Left forelimb (tissue), 1 donor: Measurements from ENCODE around the gene JAG2.

Experiments
- DNase-seq: peaks from one replicate; pipeline ENCODE4 v3.0.0-alpha.2; 2018; ENCODE audit warnings: low spot score

The JAG2 gene

DNA sequence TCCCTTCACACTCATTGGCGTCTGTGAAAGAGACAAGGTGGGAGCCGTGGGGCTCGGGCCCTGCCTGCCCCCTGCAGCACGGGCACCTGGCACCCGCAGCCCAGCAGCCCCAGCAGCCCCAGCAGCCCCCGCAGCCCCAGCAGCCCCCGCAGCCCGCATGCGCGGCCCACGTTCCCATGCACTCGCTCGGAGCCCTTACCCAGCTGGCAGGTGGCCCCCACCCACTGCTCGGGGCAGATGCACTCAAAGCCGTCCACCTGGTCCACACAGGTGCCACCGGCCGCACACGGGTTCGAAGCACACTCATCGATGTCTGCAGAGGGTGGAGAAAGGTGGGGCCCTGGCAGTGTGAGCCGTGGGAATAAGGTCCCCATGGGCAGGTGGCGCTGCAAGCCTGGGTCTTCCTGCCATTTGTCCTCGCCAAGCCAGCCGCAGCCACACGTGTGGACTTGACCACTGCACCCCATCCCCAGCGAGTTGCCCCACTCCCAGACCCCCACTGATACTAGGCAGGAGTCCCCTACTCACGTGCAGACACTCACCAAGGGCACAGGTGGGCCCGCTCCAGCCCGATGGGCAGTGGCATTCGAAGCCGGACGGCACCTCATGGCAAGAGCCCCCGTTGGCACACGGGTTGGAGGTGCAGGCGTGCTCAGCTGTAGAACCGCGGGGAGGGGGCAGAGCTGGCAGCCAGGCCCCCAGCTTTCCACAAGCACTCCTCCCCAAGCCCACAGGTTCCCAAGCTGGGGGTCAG, 17.3 kb downstream of the JAG2 start:
- no peak for DNase-seq

DNA sequence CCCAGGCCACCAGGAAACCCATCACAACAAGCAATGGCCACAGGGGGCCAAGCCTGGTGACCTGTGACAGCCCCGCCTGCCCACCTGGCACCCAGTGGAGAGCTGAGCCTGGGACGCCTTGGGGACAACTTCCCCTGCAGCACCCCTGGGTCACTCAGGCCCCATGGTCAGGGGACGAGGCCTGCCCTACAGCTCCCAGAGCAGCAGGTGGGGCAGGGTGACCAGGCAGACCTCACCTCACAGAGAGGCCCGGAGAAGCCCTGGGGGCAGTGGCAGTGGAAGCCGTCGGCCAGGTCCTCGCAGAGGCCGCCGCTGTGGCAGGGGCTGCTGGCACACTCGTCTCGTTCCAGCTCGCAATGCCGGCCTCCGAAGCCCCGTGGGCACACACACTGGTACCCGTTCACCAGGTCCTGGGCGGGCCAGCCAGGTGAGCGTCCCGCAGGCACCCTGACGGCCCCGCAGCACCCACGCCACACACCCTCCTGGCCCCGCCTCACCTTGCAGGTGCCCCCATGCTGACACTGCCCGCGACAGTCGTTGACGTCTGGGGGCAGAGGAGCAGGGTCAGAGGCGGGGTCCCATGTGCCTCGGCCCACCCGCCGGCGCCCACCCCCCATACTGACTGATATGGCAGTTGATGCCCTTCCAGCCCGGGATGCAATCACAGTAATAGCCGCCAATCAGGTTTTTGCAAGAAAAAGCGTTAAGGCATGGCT, 18.1 kb downstream of the JAG2 start:
- DNase-seq = no peak

DNA sequence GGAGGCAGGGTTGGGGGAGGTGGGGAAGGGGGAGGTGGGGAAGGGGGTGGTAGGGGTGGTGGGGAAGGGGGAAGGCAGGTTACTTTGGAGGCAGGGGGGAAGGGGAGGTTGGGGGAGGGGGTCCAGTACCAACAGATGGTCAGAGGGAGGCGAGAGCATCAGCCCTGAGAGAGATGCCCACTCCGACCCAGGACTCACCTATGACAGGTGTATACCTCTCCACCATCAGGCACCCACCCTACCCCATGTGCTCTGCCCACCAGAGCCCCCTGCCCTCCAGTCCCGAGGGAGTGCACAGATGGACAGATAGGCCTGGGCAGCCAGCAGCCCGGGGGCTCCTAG, 18.6 kb downstream of the JAG2 start:
- no peak for DNase-seq

DNA sequence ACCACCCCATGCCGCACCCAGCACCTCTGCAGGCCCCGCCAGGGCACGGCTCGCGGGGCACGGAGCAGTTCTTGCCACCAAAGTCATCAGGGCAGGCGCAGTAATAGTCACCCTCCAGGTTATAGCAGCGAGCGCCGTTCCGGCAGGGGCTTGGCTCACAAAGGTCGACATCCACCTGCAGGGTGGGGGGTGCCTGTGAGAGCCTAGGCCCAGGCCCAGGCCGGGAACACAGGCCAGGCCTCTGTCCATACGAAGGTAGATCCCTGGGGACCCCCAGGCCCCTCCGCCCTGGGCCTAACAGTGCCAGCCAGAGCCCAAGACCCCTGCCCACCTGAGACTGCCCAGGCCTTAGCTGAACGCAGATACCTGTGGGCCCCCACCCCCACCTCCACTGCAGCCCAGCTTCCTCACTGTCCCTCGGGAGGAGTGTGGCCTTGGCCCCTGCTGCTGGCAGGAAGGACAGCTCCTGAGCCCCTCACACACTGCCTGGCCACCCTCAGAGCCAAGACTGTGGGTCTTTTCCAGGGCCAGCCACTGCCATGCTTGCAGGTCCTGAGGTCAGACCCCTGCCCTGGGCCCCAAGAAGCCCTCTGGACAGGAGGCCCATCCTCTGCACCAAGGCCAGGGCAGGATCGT, 19.3 kb downstream of the JAG2 start:
- no peak for DNase-seq

DNA sequence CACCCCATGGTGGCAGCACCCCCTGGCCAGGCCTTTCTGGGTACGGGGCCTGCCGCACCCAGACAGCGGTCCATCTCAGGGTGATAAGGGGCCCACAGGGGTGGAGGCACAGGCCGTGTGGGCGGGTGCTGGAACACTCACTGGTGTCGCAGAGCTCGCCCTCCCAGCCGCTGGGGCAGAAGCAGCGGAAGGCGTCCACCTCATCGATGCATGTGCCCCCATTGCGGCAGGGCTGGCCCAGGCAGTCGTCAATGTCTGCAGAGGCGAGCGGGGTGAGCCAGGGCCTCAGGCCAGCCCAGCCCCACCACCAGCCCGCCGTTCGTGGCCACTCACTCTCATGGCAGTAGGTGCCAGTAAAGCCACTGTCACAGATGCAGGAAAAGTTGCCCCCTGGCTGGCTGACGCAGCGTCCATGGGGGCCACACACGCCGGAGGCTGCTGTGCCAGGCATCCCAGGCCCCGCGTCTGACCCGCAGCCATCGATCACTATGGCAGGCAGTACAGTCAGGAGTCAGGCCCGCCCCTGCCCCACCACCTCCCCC, 19.9 kb downstream of the JAG2 start:
- no peak for DNase-seq

DNA sequence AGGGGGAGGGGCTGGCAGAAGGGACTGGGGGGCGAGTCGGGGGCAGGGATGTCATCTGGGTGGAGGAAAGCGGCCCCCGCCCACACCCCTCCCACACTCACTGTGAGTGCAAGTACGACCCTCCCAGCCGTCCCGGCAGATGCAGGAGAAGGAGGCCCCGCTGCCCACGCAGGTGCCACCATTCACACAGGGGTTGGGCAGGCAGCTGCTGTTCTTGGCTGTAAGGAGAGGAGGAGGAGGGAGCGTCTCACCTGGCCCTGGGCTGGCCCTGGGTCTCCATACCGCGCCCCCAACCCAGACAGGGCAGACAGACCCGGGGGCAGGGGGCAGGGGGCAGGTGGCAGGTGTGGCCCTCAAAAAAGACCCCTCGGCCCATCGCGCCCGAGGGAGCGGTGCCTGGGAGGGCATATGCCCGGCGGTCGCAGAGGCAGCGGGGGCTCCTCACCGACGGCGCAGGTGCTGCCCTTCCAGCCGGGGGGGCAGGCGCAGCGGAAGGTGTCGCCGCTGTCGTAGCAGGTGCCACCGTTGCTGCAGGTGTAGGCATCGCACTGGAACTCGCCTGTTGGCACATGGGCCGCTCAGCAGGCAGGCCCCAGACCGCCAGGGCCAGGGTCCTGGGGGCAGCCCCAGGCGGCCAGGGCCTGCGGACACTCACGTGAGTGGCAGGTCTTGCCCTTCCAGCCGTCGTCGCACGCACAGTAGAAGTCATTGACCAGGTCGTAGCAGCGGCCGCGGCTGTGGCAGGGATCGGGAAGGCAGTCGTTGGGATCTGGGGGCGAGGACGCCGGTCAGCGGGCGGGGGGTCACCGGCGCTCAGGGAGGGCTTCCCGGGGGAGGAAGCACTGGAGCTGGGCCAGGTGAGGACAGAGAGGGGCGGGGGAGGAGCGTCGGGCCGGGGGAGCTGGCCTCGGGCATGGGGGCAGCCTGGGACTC, 20.6 kb downstream of the JAG2 start:
- DNase-seq = no peak

DNA sequence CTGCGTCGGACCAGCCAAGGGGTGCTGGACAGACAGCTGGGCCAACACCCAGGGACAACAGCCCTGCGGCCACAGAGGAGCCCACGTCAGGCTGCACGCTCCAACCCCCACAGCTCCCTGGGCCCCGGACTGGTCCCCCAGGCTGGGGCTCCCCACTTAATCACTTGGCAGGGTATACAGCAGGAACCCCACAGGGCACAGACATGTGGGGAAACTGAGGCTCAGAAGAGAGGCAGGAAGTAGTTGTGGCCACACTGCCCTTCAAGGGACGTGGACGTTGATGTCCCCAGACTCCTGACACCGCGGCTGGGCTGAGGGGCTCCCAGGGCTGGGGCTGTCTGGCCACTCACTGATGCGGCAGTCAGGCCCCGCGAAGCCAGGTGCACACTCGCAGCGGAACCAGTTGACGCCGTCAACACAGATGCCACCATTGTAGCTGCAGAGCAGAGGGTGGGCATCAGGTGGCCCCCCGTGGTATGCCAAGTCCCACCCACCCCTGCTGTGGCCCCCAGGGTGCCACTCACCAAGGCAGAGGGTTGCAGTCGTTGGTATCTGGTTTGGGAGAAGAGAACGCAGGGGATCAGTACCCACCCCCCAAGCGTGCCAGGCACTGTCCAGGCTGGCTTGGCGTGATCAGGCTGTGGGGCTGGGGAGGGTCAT, 21.5 kb downstream of the JAG2 start:
- DNase-seq = peak; percentile 59

DNA sequence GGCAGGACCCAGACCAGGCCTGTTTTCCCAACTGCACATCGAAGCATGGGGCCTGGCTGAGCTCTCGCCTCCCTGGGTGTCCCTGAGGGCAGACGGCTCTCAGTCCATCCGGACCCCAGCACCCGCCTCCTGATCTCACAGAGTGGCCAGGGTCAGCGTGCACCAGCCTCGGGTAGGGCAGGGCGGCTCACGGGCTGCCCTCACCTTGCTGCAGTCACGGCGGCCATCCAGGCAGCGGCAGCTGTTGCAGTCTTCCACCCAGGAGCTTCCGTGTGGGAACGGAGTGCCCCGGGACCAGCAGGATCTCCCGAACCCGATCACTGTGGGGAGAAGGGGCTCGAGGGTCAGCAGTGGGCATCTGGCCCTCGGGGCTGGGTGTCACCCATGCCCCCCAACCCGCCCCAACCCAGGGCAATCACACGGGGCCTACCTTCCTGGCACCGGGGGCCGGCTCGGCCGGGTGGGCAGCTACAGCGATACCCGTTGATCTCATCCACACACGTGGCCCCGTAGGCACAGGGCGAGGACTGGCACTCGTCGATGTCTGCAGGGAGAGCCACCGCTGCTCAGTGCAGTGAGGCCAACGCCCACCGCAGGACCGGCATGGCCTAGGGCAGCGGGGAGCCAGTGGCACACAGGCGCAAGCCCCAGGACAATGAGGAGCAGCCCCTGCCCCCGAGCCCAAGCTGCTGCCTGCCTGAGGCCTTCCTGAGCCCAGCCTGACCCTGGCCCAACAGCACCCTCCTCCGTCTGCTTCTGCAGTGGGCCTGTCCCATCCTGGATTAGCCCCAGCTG, 22.2 kb downstream of the JAG2 start:
- DNase-seq = peak; percentile 61

DNA sequence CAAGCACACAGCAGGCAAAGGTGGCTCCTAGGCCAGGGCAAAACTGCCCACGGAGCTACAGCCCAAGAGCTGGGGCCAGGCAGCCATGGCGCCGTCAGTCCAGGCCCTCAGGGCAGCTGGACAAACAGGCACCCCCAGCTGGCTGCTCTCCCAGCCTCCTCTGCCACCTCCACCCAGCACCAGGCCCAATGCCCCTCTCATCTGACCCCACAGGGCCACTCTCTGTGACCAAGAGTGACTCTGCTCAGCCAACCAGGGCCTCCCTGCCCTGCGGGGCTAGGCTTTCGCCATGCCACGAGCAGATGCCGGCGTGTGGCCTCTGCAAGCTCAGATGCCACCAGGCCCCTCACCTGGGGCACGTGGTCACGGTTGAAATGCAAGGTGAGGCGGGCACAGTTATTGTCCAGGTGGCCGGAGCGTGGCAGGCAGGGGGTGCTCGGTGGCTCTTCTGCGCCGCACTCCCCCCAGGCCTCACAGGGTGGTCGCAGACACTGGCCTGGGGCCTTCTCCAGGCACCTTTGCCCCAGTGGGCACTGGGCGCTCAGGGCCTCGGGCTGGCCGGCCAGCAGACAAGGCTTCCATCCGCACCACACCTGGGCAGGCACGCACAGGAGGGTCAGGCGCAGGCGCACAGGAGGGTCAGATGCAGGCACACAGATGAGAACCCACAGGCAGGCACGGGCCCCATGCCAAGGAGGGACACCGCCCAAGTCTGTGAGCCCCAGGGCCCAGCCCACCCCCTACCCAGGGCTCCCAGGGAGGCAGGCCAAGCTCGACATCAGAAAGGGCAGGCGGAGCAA, 23.0 kb downstream of the JAG2 start:
- peak; percentile 62 for DNase-seq

DNA sequence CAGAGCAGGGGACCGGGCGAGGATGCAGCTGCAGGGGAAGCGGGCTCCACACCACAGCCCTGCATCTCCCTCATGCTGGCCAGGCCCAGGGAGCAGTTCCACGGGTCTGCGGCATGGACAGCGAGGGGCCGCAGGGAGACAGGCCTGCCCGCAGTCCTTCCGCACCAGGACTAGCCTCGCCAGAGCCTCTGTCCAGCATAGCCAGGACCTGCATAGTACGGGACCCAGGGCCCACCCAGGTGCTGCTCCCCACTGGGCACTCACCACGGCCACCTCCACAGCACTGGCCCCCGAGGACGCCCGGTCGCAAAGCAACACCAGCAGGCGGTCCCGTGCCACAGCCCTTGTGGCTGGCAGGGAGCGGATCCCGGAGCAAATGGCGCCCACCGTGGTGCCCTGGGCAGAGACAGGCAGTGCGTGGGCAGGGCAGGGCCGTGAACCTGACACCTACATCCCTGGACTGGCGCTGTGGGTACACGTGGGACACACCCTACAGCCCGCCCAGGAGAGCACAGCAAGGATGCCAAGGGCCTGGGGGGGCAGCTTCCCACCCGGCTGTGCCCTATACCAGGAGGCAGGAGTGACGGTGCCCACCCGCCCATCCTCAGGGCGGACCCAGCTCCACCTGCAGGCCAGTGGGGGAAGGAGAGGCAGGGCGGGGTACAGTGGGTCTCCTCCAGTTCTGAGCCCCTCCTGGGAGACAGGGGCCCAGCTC, 23.8 kb downstream of the JAG2 start:
- peak; percentile 45 for DNase-seq

DNA sequence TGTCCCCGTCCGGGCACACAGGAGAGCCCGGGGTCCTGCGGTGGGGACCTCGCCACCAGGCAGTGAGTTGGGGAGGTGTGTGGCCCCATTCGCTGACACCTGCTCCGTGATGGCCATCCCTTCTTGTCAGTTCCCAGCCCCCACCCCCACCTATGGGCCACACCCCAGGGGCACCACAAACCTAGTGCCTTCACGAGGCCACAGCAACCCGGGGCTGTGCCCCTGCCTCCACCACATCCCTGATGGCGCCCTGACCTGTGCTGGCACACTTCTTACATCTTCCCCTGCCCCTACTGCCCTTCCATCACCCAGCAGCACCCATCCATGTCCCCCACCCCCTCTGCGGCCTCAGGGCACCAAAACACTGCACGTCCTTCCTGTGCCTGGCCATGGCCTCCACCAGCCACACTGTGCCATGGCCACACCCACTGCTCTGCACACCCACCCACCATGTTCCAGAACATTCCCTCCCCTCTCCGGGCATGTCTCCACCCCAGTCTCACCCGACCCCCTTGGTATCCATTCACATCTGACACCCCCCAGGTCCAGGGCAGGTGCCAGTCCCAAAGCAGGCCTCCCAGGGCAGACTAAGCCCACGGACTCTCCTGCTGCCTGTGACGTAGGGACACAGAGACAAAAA, 24.4 kb downstream of the JAG2 start:
- DNase-seq = peak; percentile 53

DNA sequence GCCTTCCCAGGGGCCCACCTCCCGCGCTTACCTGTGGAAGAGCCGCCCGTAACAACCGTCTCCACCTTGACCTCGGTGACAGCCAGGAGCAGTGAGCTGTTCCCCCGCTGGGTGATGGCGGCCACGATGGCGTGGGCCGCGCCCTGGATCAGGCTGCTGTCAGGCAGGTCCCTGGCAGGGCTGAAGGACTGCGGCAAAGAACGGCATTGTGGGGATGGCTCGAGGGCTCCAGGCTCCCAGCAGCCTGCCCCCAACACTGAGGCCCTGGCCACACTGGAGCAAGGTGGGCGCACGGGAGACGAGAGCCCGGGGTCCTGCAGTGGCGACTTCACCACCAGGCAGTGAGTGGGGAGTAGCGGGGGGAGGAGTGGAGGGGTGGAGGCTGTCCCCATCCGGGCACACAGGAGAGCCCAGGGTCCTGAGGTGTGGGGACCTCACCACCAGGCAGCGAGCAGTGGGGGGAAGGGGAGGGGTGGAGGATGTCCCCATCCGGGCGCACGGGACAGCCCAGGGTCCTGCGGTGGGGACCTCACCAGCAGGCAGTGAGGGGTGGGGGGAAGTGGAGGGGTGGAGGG, 25.0 kb downstream of the JAG2 start:
- DNase-seq = peak; percentile 54

DNA sequence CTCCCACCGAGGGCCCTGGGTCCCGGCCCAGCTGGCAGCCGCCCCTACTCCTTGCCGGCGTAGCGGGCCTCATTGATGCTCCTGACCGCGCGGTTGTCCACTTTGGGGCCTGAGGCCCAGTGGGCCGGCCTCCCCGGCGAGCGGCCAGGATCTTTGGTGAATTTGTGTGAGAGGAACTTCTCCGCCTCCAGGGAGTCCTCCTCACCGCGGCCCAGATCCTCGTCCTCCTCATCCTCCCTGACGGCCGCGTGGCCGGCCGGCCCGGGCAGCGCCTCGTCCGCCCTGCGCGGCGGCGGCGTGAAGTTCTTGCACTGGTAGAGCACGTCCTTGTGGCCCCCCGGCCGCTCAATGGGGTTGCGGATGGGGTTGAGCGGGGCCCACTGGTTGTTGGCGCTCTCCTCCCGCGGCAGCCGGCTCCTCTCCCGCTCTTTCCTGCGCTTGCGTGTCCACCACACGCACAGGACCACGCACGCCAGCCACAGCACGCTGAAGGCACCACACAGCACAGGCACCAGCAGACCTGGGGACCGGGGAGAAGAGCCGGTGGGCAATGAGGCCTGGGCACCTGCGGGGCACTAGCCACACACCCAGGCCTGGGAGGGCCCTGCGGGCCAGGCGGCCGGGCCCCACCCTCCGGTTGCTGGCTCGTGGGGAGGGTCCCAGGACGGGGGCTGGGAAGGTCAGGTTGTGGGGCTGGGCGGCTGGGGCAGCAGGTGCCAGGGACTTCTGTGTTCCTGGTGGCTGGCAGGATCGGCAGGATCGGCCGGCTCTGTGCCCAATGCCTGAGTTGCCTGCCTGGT, 25.7 kb downstream of the JAG2 start:
- peak; percentile 61 for DNase-seq

DNA sequence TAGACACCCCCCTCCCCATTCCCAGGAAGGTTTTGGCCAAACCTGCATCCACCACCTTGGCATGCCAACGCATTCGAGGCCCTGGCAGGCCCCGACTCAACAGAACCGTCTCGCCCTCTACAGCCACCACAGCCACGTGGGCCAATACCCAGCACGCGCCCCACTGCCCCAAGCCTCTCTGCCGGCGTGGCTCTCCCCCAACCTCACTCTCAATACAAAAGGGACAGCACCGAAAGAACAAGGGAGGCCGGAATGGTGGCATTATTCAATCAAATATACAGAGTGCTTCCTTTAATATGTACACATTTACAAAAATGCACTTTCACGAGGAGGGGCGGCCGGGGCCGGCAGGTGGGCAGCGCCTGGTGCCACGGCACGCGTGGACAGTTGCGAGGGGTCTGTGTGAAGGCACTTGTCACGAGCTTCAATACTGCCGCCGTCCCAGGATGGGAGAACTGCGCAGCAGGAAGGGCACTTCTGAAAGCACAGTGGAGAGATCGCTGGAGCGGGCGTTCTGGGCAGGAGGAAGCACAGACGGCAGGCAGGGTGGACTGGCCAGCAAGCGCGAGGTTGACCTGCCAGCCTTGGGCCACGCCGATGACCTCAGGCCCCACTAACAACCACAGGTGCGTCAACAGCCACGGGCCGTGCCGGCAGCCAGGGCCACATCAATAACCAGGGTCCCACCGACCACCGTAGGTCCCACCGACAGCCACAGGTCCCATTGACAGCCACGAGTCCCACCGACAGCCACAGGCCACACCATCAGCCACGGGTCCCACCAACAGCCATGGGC, 26.9 kb downstream of the JAG2 start:
- DNase-seq = peak; percentile 53

DNA sequence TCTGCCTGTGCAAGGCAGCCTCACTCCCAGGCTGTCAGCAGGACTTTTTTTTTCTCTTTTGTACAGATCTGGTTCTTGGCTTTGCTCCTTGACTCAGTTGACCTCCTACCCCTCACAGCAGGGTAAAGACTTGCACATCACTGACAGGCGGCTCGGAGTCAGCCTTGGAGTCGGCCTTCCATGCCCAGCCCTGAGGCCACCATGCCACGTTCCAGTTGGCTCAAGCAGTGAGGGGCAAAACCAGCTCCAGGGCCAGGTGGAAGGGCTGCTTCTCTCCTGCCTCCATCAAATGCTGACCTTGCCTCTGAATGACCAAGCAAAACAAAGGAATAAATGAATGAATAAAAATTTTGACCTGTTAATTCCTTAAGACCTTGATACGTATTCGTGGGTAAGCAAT, 27.6 kb downstream of the JAG2 start:
- no peak for DNase-seq

DNA sequence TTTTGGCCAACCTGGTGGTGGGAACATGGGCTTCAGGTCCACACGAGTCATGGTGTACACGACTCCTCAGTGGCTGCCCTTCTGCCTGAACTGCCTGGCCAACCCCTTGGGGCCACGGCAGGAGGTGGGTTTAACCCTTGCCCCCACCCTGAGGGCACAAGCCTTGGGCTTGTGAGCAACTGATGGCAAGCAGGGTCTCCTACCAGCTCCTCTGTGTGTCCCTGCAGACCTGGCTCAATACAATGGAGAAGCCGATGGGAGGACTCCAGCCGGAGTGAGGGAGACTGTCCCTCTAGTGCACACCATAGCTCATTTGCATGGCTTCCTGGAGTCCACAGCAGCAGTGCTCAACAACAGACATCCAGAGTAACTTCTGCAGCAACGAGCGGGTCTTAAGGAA, 28.0 kb downstream of the JAG2 start:
- no peak for DNase-seq
